Mucosa of descending colon (tissue), 3 donors: ENCODE measurements around the gene CDK10. TPM values are rescaled to one million over a fixed set of nuclear protein-coding genes. Genes with fewer than 3 reads are reported as not detected.
A peak's percentile ranks its signal among the peaks of the same experiment; 100 is the strongest.
"Not testable (repeated sequence)": the region's sequence is repeated elsewhere in the genome, so short reads cannot be mapped to it uniquely, and the experiment has no call there.

ENCODE experiments used
- ATAC-seq: fragments of 200-7000 bp; cut with Tn5 transposase; one replicate; pipeline ENCODE4 v1.9.1; 2020; ENCODE audit warnings: mild to moderate bottlenecking, moderate library complexity
- DNase-seq, 3 donors: peaks; one replicate each; pipeline ENCODE4 v3.0.0-alpha.2; 2020
- H3K36me3 ChIP-seq: fragments of 200-600 bp; one replicate; pipeline ENCODE4 v1.8.0; 2021; ENCODE audit warnings: low read depth, mild to moderate bottlenecking
- H3K4me1 ChIP-seq: fragments of 200-600 bp; one replicate; pipeline ENCODE4 v1.8.0; 2021; ENCODE audit warnings: low read depth, mild to moderate bottlenecking
- H3K4me3 ChIP-seq: fragments of 200-600 bp; one replicate; pipeline ENCODE4 v1.8.0; 2021; ENCODE audit warnings: mild to moderate bottlenecking
- H3K9me3 ChIP-seq: fragments of 200-600 bp; one replicate; pipeline ENCODE4 v1.8.0; 2021; ENCODE audit warnings: mild to moderate bottlenecking
- CTCF ChIP-seq: fragments of 200-600 bp; IDR thresholded peaks from one replicate; pipeline ENCODE4 v1.8.0; 2022; ENCODE audit warnings: antibody characterized with exemption, mild to moderate bottlenecking
- intact Hi-C, 2 donors: fragments of 100-400 bp; cut with DNase I in 1 of 2; cut with micrococcal nuclease in 1 of 2; formaldehyde crosslinking; loops; one replicate each; pipeline versions ENCODE4 v1.11.0 to v1.11.1; 2022; cut with DNase I, micrococcal nuclease
- total RNA-seq, 3 donors: library from RNA; stranded (reverse); fragmentation: NEBNext Ultra II Directional in 2 of 3; extraction: Animal tissue kit (Norgen Biotek cat#: 25700) in 2 of 3; gene quantifications; one replicate each; pipeline versions ENCODE4 v1.2.1 to v1.2.4, GENCODE V29; 2021 to 2023
- donor health status: DM: no; HTN: no; CAD: no; lungs with moderate emphysema.
- donor health status: DM: no; HTN: no; CAD: no.
- donor health status: DM: no; HTN: yes; CAD: no.

The CDK10 gene
- total RNA-seq, 3 donors from 2014 or later = 90.8 to 163 (median 94.5) TPM

- DNase-seq = peak in 2 of 3 donors; percentile 6 to 35
- no peak for TF ChIP-seq CTCF
- ATAC-seq = no peak
- H3K4me3 ChIP-seq = no peak overlapping the region
- peaks cover 15% of the 10 kb centered on the region for H3K4me1 ChIP-seq
- intact Hi-C loops = no loop called here
- no peaks in the 10 kb centered on the region for H3K9me3 ChIP-seq
- no peaks in the 10 kb centered on the region for H3K36me3 ChIP-seq
These were observed 9.6 kb downstream of the CDK10 start for GRCh38 chr16:89695875-89696669.

GRCh38 chr16:89696670-89697128 is 10.2 kb downstream of the CDK10 start:
- TF ChIP-seq CTCF = no peak
- Histone ChIP-seq H3K9me3 (no peaks in the 10 kb centered on the region), H3K4me3 (no peak overlapping the region), H3K36me3 (no peaks in the 10 kb centered on the region), H3K4me1 (peaks cover 16% of the 10 kb centered on the region)
- intact Hi-C loops = no loop called here
- DNase-seq (peak; percentile 29 to 69 (median 56)), ATAC-seq (no peak)

- TF ChIP-seq CTCF = no peak
- DNase-seq (peak; percentile 28 to 68 (median 41)), ATAC-seq (no peak)
These were observed 10.7 kb downstream of the CDK10 start for GRCh38 chr16:89697161-89697615.

GRCh38 chr16:89697616-89698331 is 11.3 kb downstream of the CDK10 start:
- Histone ChIP-seq H3K36me3 (no peaks in the 10 kb centered on the region), H3K4me1 (peaks cover 16% of the 10 kb centered on the region), H3K4me3 (no peak overlapping the region), H3K9me3 (no peaks in the 10 kb centered on the region)
- ATAC-seq = no peak
- no peak for TF ChIP-seq CTCF
- DNase-seq = peak; percentile 14 to 56 (median 37)
- intact Hi-C loops = no loop called here

More at GRCh38 chr16:89697161-89697615, 10.7 kb downstream of the CDK10 start:
- Histone ChIP-seq H3K9me3 (no peaks in the 10 kb centered on the region), H3K36me3 (no peaks in the 10 kb centered on the region), H3K4me3 (no peak overlapping the region), H3K4me1 (peaks cover 16% of the 10 kb centered on the region)
- intact Hi-C loops = no loop called here

GRCh38 chr16:89698717-89699116 is 12.2 kb downstream of the CDK10 start:
- H3K4me1 ChIP-seq = peaks cover 16% of the 10 kb centered on the region
- intact Hi-C loops, H3K9me3 ChIP-seq, ATAC-seq, H3K36me3 ChIP-seq, H3K4me3 ChIP-seq: not testable (repeated sequence)
- peak in 2 of 3 donors; percentile 6 to 8 for DNase-seq

GRCh38 chr16:89699629-89700099 is 13.2 kb downstream of the CDK10 start:
- not testable (repeated sequence) for ATAC-seq, H3K36me3 ChIP-seq, H3K9me3 ChIP-seq, DNase-seq, H3K4me3 ChIP-seq
- intact Hi-C loops = loop anchor here in 1 of 2 donors (10.0 kb wide), 1 partner anchor 95 kb away; no protein-coding TSS in a partner anchor
- H3K4me1 ChIP-seq = peaks cover 16% of the 10 kb centered on the region
